RWPE1 (cell line): ENCODE results near the gene OR52K2.

Source experiments
- CTCF ChIA-PET: fragments of 350-600 bp; sonication (Branson Sonifier 250); formaldehyde crosslinking; extraction: SDS; loops from one replicate; lab custom pipeline; 2021; lab: Yijun Ruan, JAX
- POLR2A ChIA-PET: fragments of 400-600 bp; formaldehyde crosslinking; extraction: SDS; loops from one replicate; lab custom pipeline; 2020; ENCODE audit warnings: antibody characterized with exemption; ENCODE audit not compliant: low non-redundant PET; lab: Yijun Ruan, JAX
- DNase-seq: peaks from one replicate; pipeline ENCODE4 v3.0.0; 2012; ENCODE audit warnings: low spot score
- H3K27ac ChIP-seq: fragments of 450-650 bp; 2 replicates; pipeline ENCODE4 v1.5.1; 2017
- CTCF ChIP-seq: fragments of 450-650 bp; conservative IDR thresholded peaks from 2 replicates; pipeline ENCODE4 v1.5.1; 2017; ENCODE audit warnings: low read depth, mild to moderate bottlenecking

The OR52K2 gene

GRCh38 chr11:4459500-4459899 lies 10.4 kb downstream of the OR52K2 start:
- no peak overlapping the region for H3K27ac ChIP-seq
- CTCF ChIA-PET = no interaction called here
- no peak for DNase-seq
- POLR2A ChIA-PET = no interaction called here
- no peak for TF ChIP-seq CTCF

- CTCF ChIA-PET = no interaction called here
- POLR2A ChIA-PET = no interaction called here
- no peak for DNase-seq
- no peak for TF ChIP-seq CTCF
- no peak overlapping the region for H3K27ac ChIP-seq
Measured at GRCh38 chr11:4460151-4460550, 11.1 kb downstream of the OR52K2 start.

- no peak overlapping the region for H3K27ac ChIP-seq
- ChIA-PET CTCF (no interaction called here), POLR2A (no interaction called here)
- peak; percentile 29 for DNase-seq
- no peak for TF ChIP-seq CTCF
Measured at GRCh38 chr11:4464216-4465159, 15.4 kb downstream of the OR52K2 start.

GRCh38 chr11:4465407-4465806 lies 16.3 kb downstream of the OR52K2 start:
- no peak for TF ChIP-seq CTCF
- CTCF ChIA-PET = no interaction called here
- no peak overlapping the region for H3K27ac ChIP-seq
- no peak for DNase-seq
- POLR2A ChIA-PET = no interaction called here

GRCh38 chr11:4466131-4466870 lies 17.2 kb downstream of the OR52K2 start:
- H3K27ac ChIP-seq = no peak overlapping the region
- CTCF ChIA-PET = no interaction called here
- no peak for DNase-seq
- no peak for TF ChIP-seq CTCF
- POLR2A ChIA-PET = no interaction called here

GRCh38 chr11:4466871-4467442 lies 17.9 kb downstream of the OR52K2 start:
- no peak for DNase-seq
- ChIA-PET CTCF (no interaction called here), POLR2A (no interaction called here)
- no peak overlapping the region for H3K27ac ChIP-seq
- TF ChIP-seq CTCF = no peak
